Loucy (cell line): Measurements from ENCODE around the gene KLF9.

Experiments
- H2AFZ ChIP-seq: fragments of 200-600 bp; sonication (generic); 2 replicates; pipeline ENCODE4 v1.6.0; 2016; ENCODE audit warnings: antibody characterized with exemption, mild to moderate bottlenecking, low read length, moderate library complexity
- H3F3A ChIP-seq: fragments of 200-600 bp; 2 replicates; pipeline ENCODE4 v1.6.0; 2016; ENCODE audit warnings: antibody characterized with exemption, low read depth, mild to moderate bottlenecking
- H3K27me3 ChIP-seq: fragments of 200-600 bp; sonication (generic); 2 replicates; pipeline ENCODE4 v1.6.1; 2014; ENCODE audit warnings: low read length, mild to moderate bottlenecking; ENCODE audit not compliant: insufficient read depth, poor library complexity, severe bottlenecking
- H3K36me3 ChIP-seq: fragments of 200-600 bp; sonication (generic); 2 replicates; pipeline ENCODE4 v1.6.1; 2016; ENCODE audit warnings: low read length; ENCODE audit not compliant: insufficient read depth
- H3K4me1 ChIP-seq: fragments of 200-600 bp; sonication (generic); 2 replicates; pipeline ENCODE4 v1.5.1; 2014; ENCODE audit warnings: low read length, mild to moderate bottlenecking; ENCODE audit not compliant: insufficient read depth, poor library complexity, severe bottlenecking
- H3K4me2 ChIP-seq: fragments of 200-600 bp; sonication (generic); 2 replicates; pipeline ENCODE4 v1.6.0; 2014; ENCODE audit warnings: antibody characterized with exemption, low read length, low read depth, mild to moderate bottlenecking; ENCODE audit not compliant: poor library complexity, severe bottlenecking
- H3K4me3 ChIP-seq: fragments of 200-600 bp; sonication (generic); 2 replicates; pipeline ENCODE4 v1.5.1; 2014; ENCODE audit warnings: low read length, mild to moderate bottlenecking, mixed read lengths; ENCODE audit not compliant: poor library complexity, severe bottlenecking
- H3K79me2 ChIP-seq: fragments of 200-600 bp; sonication (generic); 2 replicates; pipeline ENCODE4 v1.6.1; 2014; ENCODE audit warnings: low read length; ENCODE audit not compliant: insufficient read depth
- H3K9ac ChIP-seq: fragments of 200-600 bp; sonication (generic); 2 replicates; pipeline ENCODE4 v1.6.0; 2014; ENCODE audit warnings: mild to moderate bottlenecking, low read depth, low read length, moderate library complexity; ENCODE audit not compliant: poor library complexity, severe bottlenecking
- H3K9me2 ChIP-seq: fragments of 200-600 bp; sonication (generic); replicated peaks from 2 replicates; pipeline ENCODE4 v1.6.1; 2016; ENCODE audit warnings: low read depth, low read length, mixed read lengths
- H3K9me3 ChIP-seq: fragments of 200-600 bp; sonication (generic); 2 replicates; pipeline ENCODE4 v1.6.1; 2014; ENCODE audit warnings: mild to moderate bottlenecking, antibody characterized with exemption, low read length, low read depth; ENCODE audit not compliant: insufficient read depth
- H4K20me1 ChIP-seq: fragments of 200-600 bp; sonication (generic); 2 replicates; pipeline ENCODE4 v1.6.0; 2014; ENCODE audit warnings: antibody characterized with exemption, low read length, mild to moderate bottlenecking; ENCODE audit not compliant: insufficient read depth, poor library complexity, severe bottlenecking
- CTCF ChIP-seq: fragments of 200-600 bp; sonication (generic); conservative IDR thresholded peaks from 2 replicates; pipeline ENCODE4 v1.5.1; 2014; ENCODE audit warnings: mild to moderate bottlenecking, antibody characterized with exemption, low read length
- EZH2phosphoT487 ChIP-seq: fragments of 200-600 bp; IDR thresholded peaks from 2 replicates; pipeline ENCODE4 v1.6.1; 2018; ENCODE audit warnings: antibody characterized with exemption, mild to moderate bottlenecking, moderate library complexity, borderline replicate concordance

Gene KLF9

DNA sequence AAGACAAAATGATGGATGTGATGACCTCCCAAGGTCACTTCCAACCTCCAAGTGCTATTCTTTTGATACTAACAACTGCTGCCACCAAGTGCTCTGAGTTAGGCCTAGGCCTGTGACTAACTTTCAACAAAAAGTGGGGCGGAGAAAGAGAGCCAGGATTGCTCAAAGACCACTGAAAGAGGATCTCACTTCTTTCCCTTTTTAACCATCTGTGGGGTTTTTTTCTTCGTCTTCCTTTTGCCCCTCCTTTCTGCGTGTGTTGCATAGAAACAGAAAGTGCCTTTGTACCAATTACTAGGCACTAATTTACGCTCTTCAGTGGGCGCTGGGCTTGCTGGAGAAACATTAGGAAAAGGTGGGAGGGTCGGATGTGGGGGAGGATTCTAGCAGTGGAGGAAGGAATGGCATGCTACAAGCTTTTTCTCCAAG is 8.0 kb downstream of the KLF9 start:
- Histone ChIP-seq H2AFZ (no peak overlapping the region), H3K9me2 (no peaks in the 10 kb centered on the region), H3K4me1 (peaks cover 6% of the 10 kb centered on the region), H3K36me3 (no peaks in the 10 kb centered on the region), H3K9me3 (no peaks in the 10 kb centered on the region), H3K9ac (no peak overlapping the region), H3K4me2 (no peak overlapping the region), H3K4me3 (no peak overlapping the region), H3F3A (no peaks in the 10 kb centered on the region), H3K27me3 (no peaks in the 10 kb centered on the region), H4K20me1 (no peaks in the 10 kb centered on the region), H3K79me2 (no peaks in the 10 kb centered on the region)
- no peak for TF ChIP-seq CTCF
- TF ChIP-seq EZH2phosphoT487, result no peak

- Histone ChIP-seq H3K4me3 (no peak overlapping the region), H3K9ac (no peak overlapping the region), H3K9me2 (no peaks in the 10 kb centered on the region), H4K20me1 (no peaks in the 10 kb centered on the region), H3K4me1 (peaks cover 6% of the 10 kb centered on the region), H3F3A (no peaks in the 10 kb centered on the region), H3K36me3 (no peaks in the 10 kb centered on the region), H2AFZ (no peak overlapping the region), H3K79me2 (no peaks in the 10 kb centered on the region), H3K9me3 (no peaks in the 10 kb centered on the region), H3K27me3 (no peaks in the 10 kb centered on the region), H3K4me2 (no peak overlapping the region)
- TF ChIP-seq CTCF (no peak), EZH2phosphoT487 (no peak)
Observed at GRCh38 chr9:70405808-70406433, 8.5 kb downstream of the KLF9 start.

DNA sequence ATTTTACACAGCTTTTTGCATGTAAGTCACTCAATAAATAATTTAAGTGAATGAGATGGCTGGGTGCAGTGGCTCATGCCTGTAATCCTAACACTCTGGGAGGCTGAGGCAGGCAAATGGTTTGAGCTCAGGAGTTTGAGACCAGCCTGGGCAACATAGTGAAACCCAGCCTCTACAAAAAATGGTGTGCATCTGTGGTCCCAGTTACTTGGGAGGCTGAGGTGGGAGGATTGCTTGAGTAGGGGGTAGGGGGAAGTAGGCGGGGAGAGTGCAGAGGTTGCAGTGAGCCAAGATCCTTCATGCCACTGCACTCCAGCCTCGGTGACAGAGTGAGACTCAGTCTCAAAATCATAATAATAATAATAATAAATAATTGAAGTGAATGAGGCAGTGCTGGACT is 10.2 kb downstream of the KLF9 start:
- no peaks in the 10 kb centered on the region for H4K20me1 ChIP-seq
- no peaks in the 10 kb centered on the region for H3K27me3 ChIP-seq
- no peak overlapping the region for H3K4me2 ChIP-seq
- no peaks in the 10 kb centered on the region for H3K79me2 ChIP-seq
- no peaks in the 10 kb centered on the region for H3K4me1 ChIP-seq
- H3K4me3 ChIP-seq, result no peak overlapping the region
- H3K9ac ChIP-seq, result no peak overlapping the region
- TF ChIP-seq CTCF (no peak), EZH2phosphoT487 (no peak)
- H3K9me2 ChIP-seq, result no peaks in the 10 kb centered on the region
- no peaks in the 10 kb centered on the region for H3K36me3 ChIP-seq
- no peak overlapping the region for H2AFZ ChIP-seq
- no peaks in the 10 kb centered on the region for H3F3A ChIP-seq
- H3K9me3 ChIP-seq, result no peaks in the 10 kb centered on the region
